NB4 (cell line): ENCODE data around the gene CRX.

Source experiments
- POLR2A ChIP-seq: IDR thresholded peaks from 2 replicates; pipeline ENCODE4 v1.6.1; 2011; ENCODE audit warnings: mild to moderate bottlenecking; ENCODE audit not compliant: insufficient read length; ENCODE audit errors: extremely low read depth
- TF ChIP-seq, protein P1 (sequence below): IDR thresholded peaks from one replicate; pipeline ENCODE4 v1.5.1; 2012; ENCODE audit warnings: low read depth, low read length

DNA sequence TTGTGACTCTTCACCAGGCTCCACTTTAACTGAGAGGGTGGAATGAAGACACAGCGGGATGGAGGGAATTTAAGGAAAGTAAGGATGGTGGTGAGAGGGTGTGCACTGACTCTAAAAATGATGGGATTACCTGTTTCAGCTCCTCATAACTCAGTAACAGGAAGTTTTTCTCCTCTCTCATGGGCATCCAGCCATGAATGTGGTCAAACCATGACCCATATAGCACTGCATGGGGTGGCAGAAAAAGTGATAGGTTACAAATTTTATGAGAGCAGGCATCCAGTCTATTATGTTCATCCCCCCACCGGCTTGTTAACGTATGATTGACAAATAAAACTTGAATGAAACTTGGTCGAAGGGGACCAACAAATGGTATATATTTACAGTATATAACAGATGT, 57.2 kb downstream of the CRX start:
- TF ChIP-seq, protein P1, sequence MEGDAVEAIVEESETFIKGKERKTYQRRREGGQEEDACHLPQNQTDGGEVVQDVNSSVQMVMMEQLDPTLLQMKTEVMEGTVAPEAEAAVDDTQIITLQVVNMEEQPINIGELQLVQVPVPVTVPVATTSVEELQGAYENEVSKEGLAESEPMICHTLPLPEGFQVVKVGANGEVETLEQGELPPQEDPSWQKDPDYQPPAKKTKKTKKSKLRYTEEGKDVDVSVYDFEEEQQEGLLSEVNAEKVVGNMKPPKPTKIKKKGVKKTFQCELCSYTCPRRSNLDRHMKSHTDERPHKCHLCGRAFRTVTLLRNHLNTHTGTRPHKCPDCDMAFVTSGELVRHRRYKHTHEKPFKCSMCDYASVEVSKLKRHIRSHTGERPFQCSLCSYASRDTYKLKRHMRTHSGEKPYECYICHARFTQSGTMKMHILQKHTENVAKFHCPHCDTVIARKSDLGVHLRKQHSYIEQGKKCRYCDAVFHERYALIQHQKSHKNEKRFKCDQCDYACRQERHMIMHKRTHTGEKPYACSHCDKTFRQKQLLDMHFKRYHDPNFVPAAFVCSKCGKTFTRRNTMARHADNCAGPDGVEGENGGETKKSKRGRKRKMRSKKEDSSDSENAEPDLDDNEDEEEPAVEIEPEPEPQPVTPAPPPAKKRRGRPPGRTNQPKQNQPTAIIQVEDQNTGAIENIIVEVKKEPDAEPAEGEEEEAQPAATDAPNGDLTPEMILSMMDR: no peak
- no peak for TF ChIP-seq POLR2A
